NCI-H1694 (cell line): ENCODE measurements around the gene ASCL5.
A peak's percentile ranks its signal among the peaks of the same experiment; 100 is the strongest.
"Not testable (repeated sequence)": the region's sequence is repeated elsewhere in the genome, so short reads cannot be mapped to it uniquely, and the experiment has no call there.

Source experiments
- DNase-seq: peaks from one replicate; lab custom pipeline; 2025; lab: John Stamatoyannopoulos, UW

ASCL5 gene, protein sequence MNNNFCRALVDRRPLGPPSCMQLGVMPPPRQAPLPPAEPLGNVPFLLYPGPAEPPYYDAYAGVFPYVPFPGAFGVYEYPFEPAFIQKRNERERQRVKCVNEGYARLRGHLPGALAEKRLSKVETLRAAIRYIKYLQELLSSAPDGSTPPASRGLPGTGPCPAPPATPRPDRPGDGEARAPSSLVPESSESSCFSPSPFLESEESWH

DNA sequence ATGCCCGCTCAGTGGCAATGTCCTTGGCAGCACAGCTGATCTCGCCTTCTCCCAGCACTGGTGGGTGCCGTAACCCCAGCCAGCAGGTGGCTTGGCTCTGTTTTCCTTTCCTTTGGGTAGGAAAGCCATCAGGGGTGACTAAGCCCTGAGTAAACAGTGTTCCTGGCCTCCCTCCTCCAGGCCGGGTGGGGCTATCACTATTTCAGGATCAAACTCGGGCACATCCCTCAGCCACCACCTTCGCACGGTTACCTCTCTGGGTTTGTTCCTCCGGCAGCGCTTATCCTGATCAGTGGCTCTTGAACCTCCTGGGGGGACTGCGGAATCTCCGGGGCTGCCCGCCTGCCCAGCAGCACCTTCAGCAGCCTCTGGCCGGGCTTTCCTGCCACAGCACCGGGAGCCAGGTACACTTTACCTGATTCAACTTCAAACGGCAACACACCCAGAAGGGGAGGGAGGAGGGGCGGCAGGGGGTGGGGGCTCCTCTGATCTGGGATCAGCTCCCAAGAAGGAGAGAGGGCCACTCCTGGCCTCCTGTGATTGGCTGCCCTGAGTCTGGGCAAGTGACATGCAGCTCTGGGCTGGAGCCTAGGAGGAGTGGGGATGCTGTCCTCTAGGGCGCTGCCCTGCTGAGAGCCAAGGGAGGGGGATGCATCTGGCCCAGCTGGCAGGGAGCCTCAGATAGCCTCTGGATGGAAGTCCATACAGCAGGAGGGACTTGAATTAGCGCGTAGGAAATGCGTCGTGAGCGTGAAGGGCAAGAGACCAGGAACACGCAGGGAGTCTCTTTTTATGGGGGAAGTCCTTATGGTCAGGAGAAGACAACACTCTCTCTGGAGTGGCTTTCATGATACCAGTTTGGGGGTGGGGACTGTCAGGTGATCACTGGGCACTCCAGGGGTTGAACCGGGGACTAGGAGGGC lies at the start of gene ASCL5:
TSS of gene ASCL5 (minus strand) at position 353 of the 923 bp plus-strand sequence. CDS start 11,812 bp downstream, outside the sequence.
- no peak for DNase-seq

DNA sequence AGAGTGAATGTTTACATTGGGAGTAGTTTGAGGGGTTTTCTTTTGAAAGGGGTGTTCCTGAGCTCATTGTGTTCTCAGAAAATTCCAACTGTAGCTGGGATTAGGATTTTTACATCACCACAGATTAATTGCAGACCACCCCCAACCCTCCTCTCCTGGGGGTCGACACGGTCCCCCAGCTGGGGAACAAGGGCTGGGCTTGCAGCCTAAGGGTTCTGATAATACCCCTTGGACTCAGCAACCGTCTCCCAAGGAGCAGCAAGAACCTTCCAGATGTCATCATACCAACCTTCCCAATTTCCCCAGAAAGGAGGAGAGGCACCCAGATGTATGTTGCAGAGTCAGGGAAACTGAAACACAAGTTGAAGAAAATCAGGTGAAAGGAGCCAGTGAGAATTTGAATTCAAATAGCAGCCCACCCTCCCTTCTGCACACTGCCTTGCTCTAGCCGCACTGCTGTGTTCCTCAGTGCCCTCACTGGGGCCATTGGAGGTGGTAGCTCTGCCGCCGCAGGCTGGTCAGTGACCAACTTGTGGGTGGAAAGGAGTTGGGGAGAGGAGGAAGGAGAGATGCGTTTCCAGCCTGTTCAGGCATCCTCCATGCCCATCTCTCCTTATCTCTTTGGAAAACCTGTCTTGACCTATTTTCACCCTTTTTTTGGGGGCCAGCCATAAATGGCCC lies 49.0 kb upstream of the ASCL5 start:
- no peak for DNase-seq

DNA sequence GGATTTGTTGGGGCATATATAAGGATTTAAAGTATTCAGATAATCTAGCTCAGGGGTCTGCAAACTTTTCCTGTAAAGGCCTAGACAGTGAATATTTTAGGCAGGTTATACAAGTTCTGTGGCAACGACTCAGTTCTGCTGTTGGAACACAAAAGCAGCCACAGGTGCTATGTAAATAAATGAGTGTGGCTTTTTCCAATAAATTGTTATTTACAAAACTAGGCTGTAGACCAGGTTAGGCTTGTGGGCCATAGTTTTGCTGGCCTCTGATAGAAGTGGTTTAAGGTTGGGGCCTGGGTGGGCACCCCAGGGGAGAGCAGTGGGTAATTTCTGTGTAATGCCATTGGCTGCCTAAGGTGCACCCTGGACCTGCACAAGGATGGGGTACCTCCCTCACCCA lies 46.8 kb upstream of the ASCL5 start:
- DNase-seq = no peak

DNA sequence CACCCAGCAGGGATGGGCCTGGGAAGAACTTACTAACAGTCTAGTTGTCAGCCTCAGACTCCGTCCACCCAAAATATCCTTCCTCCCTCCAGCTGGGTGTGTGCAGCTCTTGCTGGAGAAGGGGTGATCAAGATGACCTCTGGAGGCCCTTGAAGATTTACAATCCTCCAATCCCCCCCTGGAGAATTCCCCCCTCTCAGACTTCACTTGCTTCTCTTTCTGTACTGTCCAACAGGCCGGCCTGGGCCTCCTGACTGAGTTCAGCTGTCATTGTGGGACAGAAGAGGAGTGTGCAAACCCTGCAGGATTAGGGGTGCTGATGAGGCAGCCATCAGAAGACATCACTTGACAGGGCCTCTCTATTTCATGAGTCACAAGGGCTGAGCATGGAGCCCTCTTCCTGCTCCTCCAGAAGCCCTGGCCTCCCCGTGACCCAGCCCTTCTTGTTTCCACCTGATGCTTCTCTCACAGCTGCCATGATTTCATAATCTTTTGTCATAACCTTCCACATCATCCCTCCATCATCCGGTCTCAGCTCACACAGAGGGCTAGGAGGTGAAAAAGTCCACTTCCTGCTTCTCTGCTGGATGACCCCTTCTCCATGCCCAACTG lies 46.1 kb upstream of the ASCL5 start:
- DNase-seq = no peak

DNA sequence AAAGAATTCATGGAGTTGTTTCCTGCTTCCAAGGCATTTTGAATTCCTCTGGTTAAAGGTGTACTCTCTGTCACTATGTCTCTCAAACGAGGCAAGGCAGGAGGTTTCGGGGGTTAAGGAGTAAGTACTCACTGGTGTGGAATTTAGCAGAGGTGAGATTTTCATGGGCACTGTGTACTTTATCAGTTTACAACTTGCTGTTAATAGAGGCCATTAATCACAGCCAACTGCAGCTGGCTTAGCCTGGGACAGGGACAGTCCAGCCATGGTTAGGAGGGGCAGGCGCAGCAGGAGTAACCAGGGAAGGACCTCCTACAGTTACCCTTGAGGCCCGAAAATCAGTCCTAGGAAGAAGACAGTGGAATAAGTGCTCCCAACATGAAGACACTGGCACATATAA lies 45.3 kb upstream of the ASCL5 start:
- DNase-seq = no peak

DNA sequence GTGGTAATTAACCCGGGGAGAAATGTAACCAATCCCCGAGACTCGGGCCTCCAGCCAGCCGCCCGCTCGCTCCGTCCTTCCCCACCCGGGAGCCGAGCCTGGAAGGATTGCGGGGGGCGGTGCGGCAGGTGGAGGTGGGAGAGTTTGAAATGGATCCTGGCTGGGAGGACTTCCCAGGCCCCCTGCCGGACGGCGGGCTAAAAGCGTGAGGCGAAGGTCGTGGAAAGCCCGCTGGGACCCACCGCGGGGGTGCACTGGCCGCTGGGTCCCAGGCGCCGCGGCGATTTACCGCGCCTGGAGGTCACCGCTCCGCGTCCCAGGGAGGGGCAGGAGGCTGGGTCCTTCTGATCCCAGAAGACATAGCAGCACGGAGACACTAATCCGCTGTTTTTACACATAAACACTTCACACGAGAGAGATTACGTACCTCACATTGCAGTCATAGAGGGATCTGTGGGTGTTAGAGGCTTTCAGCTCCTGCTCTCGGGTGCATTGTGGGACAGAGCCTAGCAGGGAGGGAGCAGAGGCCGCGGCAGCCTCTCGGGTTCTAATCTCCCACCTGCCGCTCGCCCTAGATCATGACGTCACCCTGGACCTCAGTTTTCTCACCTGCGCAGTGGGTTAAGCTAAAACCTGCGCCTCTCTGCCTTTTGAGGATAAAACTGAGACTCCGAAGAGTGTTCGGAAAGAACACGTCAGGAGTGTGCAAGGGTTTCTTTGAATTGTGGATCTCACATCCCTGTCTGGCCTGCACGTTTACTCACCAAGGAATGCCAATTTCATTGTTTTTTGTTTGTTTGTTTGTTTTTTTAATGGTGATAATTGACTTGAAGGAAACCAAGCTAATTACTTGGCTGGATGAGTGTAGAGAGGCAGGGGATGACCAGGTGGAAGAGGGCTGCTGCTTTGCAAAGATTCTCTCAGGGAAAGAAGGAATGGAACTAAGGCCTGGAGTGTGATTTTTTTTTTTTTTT lies 44.4 kb upstream of the ASCL5 start:
- peak; percentile 40 for DNase-seq

DNA sequence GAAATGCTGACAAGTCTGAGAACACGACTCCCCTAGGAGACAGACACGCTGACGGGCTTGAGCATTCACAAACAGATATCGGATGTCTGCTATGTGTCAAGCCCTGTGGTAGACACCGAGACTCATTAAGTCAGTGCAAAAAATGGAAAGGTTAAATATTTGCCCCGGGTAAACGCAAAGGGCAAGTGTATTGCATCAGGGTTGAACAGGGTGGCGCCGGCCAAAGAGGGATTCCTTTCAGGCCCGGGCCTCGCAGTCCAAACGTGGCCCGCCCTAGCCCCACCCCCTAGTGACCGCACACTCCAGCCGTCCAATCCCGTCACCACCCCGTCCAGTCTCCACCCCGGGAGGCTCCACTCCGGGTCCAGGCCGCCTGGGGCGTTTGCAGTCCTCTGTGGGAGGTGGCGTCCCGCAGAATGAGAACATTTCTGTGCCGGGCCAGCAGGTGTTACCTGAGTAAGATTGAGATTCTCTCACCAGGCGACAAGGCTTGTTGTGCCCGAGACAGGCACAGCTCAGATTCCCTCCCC lies 43.6 kb upstream of the ASCL5 start:
- peak; percentile 61 for DNase-seq

DNA sequence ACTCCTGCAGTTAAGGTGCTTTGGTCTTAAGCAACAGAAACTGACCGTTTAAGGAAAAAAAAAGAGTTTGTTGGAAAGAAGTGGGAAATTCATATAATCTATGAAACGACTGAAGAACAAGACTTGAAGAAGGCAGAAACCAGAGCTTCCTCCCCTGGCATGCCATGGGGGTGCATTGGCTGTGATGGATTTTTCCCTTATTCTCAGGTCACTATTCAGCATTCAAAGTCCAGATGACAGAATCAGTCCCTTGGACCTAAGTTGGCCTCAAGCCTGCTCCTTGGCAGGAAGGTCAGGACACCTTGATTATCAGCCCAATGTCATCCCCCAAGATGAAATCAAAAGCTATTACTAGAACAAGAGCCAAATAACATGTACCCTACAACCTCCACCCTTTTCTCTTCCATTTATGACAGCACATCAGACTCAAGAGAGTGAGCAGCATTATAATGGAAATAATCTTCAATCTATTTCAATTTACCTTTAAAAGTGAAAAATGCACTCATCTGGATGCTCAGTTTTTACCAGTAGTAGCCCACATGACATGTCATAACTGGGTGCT lies 43.1 kb upstream of the ASCL5 start:
- no peak for DNase-seq

DNA sequence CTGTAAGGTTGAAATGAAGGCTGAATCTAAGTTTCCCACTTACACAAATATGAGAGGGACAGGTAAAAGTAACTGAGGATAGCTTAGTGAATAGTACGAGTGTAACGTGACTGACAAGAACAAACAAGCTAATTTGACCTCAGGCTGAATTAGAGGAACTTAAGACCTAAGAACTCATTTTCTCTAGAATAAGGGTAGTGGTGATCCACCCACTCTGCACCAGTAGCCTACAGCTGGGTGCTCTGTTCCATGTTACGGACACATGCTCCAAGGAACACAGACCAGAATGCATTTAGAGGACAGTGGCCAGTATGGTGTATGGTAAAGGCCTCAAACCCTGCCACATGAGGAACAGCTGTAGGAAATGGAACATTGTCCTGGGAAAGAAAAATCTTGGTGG lies 42.2 kb upstream of the ASCL5 start:
- no peak for DNase-seq

DNA sequence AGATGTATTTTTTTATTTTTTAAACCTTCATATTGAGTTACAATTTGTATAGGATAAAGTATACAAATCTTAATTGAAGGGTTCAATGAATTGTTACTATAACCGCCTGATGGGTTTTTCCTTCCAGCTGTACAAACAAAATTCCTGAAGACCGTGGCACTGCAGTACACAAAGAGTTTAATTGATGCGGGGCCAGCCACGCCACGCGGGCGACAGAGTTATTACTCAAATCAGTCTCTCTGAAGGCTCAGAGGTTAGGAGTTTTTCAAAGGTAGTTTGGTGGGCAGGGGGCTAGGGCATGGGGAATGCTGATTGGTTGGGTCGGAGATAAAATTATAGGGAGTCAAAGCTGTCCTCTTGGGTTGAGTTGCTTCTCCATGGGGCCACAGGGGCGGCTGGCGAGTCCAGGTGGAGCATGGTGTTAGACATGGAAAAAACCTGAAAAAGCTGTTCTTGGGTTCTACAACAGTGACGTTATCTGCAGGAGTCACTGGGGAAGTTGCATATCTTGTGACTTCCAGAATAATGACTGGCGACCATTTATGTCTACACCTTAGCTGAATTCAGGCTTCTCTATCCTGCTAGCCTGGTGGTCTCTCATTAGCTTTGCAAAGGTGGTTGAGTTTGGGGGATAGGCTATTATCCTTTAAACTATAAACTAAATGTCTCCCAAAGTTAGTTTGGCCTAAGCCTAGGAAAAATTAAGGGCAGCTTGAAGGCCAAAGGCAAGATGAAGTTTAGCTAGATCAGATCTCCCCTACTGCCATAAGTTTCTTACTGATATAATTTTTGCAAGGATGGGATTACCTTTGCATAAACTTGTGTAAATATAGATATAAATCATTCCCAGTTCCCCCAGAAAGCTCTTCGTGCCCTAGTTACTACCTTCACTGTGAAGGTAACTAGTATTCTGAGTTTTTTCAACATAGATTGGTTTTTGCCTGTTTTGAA lies 40.3 kb upstream of the ASCL5 start:
- no peak for DNase-seq

DNA sequence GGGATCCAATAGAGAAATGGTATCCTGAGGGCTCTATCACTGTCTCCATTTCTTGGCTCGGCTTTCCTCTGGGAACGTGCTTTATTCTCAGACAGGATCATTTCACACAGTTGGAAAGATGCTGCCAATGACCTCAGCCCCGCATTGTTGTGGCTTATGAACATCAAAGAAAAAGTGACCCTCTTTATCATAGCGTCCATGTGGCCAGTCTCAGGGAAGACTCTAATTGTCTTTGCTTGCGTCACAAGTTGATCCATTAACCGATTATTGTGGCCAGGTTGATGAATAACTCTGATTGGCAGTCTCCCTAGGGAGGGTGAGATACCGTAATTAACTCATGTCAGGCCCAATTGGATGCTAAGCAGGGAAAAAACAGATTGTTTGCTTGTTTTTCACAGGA lies 37.7 kb upstream of the ASCL5 start:
- DNase-seq = no peak

DNA sequence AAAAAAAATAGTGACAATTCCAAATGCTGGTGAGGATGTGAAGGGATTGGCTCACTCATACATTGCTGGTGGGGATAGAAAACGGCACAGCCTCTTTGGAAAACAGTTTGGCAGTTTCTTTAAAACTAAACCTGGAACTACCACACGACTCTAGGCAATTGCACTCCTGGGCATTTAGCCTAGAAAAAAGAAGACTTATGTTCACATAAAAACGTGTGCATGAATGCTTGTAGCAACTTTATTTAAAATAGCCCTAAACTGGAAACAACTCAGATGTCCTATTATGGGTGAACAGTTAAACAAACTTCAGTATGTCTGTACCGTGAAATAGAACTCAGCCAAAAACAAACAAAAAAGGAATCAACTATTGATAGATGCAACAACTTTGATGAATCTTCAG lies 36.7 kb upstream of the ASCL5 start:
- DNase-seq = no peak

DNA sequence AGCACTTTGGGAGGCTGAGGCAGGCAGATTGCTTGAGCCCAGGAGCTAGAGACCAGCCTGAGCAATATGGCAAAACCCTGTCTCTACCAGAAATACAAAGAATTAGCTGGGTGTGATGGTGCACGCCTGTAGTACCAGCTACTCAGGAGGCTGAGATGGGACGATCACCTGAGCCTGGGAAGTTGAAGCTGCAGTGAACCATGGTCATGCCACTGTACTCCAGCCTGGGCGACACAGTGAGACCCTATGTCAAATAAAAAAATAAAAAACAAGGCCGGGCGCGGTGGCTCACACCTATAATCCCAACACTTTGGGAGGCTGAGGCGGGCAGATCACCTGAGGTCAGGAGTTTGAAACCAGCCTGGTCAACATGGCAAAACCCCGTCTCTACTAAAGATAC lies 36.1 kb upstream of the ASCL5 start:
- DNase-seq = not testable (repeated sequence)

DNA sequence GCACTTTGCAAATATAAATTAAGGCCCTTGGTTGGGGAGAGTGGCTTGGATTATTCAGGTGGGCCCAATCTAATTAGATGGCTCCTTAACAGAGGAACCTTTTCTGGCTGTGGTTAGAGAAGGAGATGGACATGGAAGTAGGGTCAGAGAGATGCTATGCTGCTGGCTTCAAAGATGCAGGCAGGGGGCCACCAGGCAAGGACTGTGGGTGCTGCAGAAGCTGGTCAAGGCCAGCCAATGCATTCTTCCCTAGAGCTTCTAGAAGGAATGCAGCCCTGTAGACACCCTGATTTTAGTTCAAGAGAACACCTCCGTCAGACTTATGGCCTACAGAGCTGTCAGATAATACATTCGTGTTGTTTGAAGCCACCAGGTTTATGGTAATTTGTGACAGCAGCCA lies 31.0 kb upstream of the ASCL5 start:
- DNase-seq = no peak

DNA sequence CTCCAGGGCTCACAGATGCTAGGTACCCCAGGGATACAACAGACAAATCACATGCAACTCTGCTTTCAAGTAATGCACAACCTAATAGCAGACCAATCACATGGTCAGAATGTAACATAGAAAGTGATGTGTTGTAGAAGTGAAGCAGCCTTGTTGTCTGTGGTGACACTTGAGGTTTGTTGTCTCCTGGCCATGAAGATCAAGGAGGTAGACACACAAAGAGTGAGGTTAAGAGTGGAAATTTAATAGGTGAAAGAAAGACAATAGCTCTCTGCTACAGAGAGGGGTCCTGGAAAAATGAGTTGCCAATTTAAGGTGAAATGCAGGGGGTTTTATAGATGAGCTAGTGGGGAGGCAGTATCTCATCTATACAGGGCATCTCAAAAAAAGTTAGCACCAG lies 29.8 kb upstream of the ASCL5 start:
- DNase-seq = no peak

DNA sequence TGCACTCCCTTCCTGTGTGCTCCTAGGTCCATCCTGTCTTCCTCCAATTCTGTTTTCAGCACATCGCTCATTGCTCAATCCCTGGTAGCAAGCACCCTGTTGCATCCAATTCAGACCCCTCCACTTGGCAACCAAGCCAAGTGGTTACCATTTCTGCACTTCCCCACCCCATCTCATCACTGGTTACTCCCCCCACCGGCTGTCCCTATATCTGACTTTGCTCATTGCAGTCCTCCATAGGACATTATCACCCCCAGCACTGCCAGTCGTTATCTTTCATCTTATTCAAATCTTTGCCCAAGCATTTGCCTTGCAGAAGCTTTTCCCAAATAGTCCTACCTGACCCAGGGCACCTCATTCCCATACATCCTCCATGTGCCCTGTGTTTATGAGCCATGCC lies 29.4 kb upstream of the ASCL5 start:
- no peak for DNase-seq

DNA sequence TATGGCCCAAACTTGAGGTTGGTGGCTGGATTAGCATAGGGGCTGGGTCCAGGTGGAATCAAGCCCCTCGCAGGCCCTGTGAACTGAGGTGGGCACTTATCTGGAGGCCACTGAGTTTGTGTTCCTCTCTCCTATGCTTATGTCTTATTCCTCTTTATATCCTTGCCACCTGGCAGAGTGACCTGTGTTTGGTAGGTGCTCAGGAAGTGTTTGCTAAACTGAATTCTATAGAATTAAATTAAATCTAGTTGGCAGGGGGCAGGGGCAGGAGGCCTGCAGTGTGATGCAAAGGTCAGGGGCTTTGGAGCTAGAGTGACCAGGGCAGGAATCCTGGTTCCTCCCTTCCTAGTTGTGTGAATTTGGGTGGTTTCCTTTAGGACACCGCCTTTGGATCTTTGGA lies 28.4 kb upstream of the ASCL5 start:
- DNase-seq = no peak

DNA sequence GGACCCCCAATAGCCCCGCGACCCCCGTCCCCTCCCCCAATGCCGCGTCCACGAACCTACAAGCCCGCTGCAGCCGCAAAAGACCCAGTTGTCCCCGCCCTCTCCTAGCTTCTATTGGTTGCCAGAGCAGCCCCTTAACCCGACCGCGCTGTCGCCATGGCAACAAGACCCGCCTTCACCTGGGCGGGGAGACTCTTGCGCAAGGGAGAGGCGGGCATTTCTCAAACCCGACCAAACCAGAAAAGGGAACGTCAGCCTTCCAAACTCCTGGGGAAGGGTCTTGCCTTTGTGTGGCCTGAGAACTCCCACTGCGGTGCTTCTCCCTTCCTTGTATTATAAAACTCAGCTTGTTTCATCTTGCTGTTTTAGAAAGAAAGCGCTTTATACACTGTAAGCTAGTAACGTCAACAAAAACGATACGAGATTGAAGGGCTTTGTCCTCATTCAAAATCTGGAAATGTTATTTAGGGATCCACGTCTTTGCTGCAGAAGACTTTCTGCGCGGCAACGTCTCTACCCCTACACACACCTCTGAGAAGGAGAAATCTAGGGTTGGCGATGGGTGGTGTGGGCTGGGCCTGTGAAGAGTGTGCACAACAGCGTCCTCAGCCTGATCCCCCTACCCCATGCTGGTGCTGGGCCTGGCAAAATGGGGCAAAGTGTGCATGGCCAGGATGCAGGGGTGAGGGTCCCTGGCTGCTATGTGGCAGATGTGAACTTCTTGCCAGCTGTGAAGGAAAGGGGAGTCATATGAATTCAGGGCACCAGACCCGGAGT lies 27.6 kb upstream of the ASCL5 start, which contains the start of gene TMEM9:
TSS of gene TMEM9 (minus strand) at position 86 of the 777 bp plus-strand sequence. CDS start 551 bp downstream, outside the sequence.
- peak; percentile 98 for DNase-seq
